HG03196 (cell line): ENCODE results near the gene KIF1A.

Experiments used
- ATAC-seq: cut with Tn5 transposase; IDR thresholded peaks from one replicate; pipeline ENCODE4 v1.9.1; 2021; ENCODE audit not compliant: unreplicated experiment

The KIF1A gene

GRCh38 chr2:240737512-240737911, 82.5 kb downstream of the KIF1A start:
- ATAC-seq = no peak

- ATAC-seq = no peak
Observed at GRCh38 chr2:240736281-240737250, 83.5 kb downstream of the KIF1A start.

GRCh38 chr2:240735476-240735875, 84.5 kb downstream of the KIF1A start:
- ATAC-seq = no peak

GRCh38 chr2:240734756-240735155, 85.3 kb downstream of the KIF1A start:
- no peak for ATAC-seq

- no peak for ATAC-seq
Observed at GRCh38 chr2:240733803-240734495, 86.1 kb downstream of the KIF1A start.

GRCh38 chr2:240732911-240733622, 87.0 kb downstream of the KIF1A start:
- ATAC-seq = no peak

- ATAC-seq = no peak
Observed at GRCh38 chr2:240732184-240732583, 87.8 kb downstream of the KIF1A start.

- no peak for ATAC-seq
Observed at GRCh38 chr2:240731178-240731545, 88.9 kb downstream of the KIF1A start.

- no peak for ATAC-seq
Observed at GRCh38 chr2:240730501-240731177, 89.4 kb downstream of the KIF1A start.

GRCh38 chr2:240728827-240729226, 91.2 kb downstream of the KIF1A start:
- ATAC-seq = no peak

- no peak for ATAC-seq
Observed at GRCh38 chr2:240728361-240728760, 91.7 kb downstream of the KIF1A start.

GRCh38 chr2:240727913-240728312, 92.1 kb downstream of the KIF1A start:
- no peak for ATAC-seq

- ATAC-seq = no peak
Observed at GRCh38 chr2:240727439-240727838, 92.6 kb downstream of the KIF1A start.

- ATAC-seq = no peak
Observed at GRCh38 chr2:240726876-240727275, 93.1 kb downstream of the KIF1A start.

- no peak for ATAC-seq
Observed at GRCh38 chr2:240725671-240726070, 94.3 kb downstream of the KIF1A start.

- ATAC-seq = no peak
Observed at GRCh38 chr2:240725266-240725665, 94.8 kb downstream of the KIF1A start.

- no peak for ATAC-seq
Observed at GRCh38 chr2:240724431-240724830, 95.6 kb downstream of the KIF1A start.

GRCh38 chr2:240723851-240724250, 96.2 kb downstream of the KIF1A start:
- ATAC-seq = no peak

- ATAC-seq = no peak
Observed at GRCh38 chr2:240722796-240723735, 97.0 kb downstream of the KIF1A start.

GRCh38 chr2:240722376-240722775, 97.6 kb downstream of the KIF1A start:
- no peak for ATAC-seq
